Glutamatergic neuron (in vitro differentiated cells): ENCODE data around the gene AUTS2. TPM values are rescaled to one million over a fixed set of nuclear protein-coding genes. Genes with fewer than 3 reads are reported as not detected.

Source experiments
- DNase-seq: peaks from one replicate; pipeline ENCODE4 v3.0.0; 2022
- H3K27ac Mint-ChIP-seq: one replicate; pipeline ENCODE4 v1.8.0; 2020; ENCODE audit warnings: mild to moderate bottlenecking, mixed read lengths, inconsistent platforms; ENCODE audit not compliant: unreplicated experiment
- H3K27me3 Mint-ChIP-seq: one replicate; pipeline ENCODE4 v1.8.0; 2020; ENCODE audit warnings: mild to moderate bottlenecking, moderate library complexity, mixed read lengths, inconsistent platforms; ENCODE audit not compliant: unreplicated experiment
- H3K36me3 Mint-ChIP-seq: one replicate; pipeline ENCODE4 v1.8.0; 2020; ENCODE audit warnings: mild to moderate bottlenecking, mixed read lengths, inconsistent platforms; ENCODE audit not compliant: unreplicated experiment
- H3K4me1 Mint-ChIP-seq: one replicate; pipeline ENCODE4 v1.8.0; 2020; ENCODE audit warnings: mild to moderate bottlenecking, low read depth, mixed read lengths, inconsistent platforms; ENCODE audit not compliant: unreplicated experiment
- H3K4me3 Mint-ChIP-seq: one replicate; pipeline ENCODE4 v1.8.0; 2020; ENCODE audit warnings: mild to moderate bottlenecking, mixed read lengths, inconsistent platforms; ENCODE audit not compliant: unreplicated experiment
- H3K9me3 Mint-ChIP-seq: one replicate; pipeline ENCODE4 v1.8.0; 2020; ENCODE audit warnings: mild to moderate bottlenecking, moderate library complexity, mixed read lengths, inconsistent platforms; ENCODE audit not compliant: unreplicated experiment
- CTCF ChIP-seq: fragments of 200-600 bp; sonication (generic); IDR thresholded peaks from one replicate; pipeline ENCODE4 v1.5.0; 2021; ENCODE audit not compliant: partially characterized antibody, unreplicated experiment
- total RNA-seq: library from RNA; stranded (reverse); fragmentation: NEBNext Ultra II Directional; extraction: Animal tissue kit (Norgen Biotek cat#: 25700); gene quantifications from one replicate; pipeline ENCODE4 v1.2.1, GENCODE V29; 2021; ENCODE audit not compliant: unreplicated experiment

The AUTS2 gene
- total RNA-seq, 1 donor from 2014 or later, result 300 TPM

DNA sequence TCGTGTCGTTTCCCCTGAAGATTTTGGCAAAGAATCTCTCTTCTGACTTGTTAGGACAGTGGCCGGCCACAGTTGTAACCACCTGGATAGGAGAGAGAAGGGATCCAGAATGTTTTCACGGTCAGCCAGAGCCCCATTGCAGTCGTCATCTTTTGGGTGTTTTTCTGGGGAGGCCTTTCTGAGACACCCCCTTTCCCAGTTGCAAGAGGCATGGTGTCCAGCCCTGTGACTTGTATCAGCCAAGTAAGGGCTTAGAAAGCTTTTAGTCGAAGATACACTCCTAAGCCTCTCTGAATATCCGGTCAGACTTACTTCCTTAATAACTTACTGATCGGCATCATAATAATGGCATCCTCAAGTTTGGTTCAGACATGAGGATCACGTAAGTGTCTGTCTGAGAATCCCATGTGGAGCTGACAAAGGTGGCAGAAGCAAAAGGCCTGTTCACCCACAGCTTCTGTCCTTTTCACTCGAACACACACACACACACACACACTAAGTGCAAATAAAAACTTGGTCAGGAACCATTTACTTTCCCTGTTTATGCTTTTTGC lies 1098.0 kb downstream of the AUTS2 start:
- Mint-ChIP-seq H3K36me3 (no peaks in the 10 kb centered on the region), H3K9me3 (peaks cover 20% of the 10 kb centered on the region), H3K27ac (peak overlapping the region; percentile 97), H3K4me1 (peaks cover 14% of the 10 kb centered on the region), H3K4me3 (no peak overlapping the region), H3K27me3 (peaks cover 15% of the 10 kb centered on the region)
- no peak for TF ChIP-seq CTCF
- DNase-seq, result no peak

- peaks cover 13% of the 10 kb centered on the region for H3K4me1 Mint-ChIP-seq
- H3K9me3 Mint-ChIP-seq, result peaks cover 17% of the 10 kb centered on the region
- H3K4me3 Mint-ChIP-seq, result no peak overlapping the region
- DNase-seq, result no peak
- peak overlapping the region; percentile 97 for H3K27ac Mint-ChIP-seq
- no peaks in the 10 kb centered on the region for H3K36me3 Mint-ChIP-seq
- peaks cover 11% of the 10 kb centered on the region for H3K27me3 Mint-ChIP-seq
- TF ChIP-seq CTCF, result peak; percentile 46
Observed at GRCh38 chr7:70698219-70698832, 1100.1 kb downstream of the AUTS2 start.

- Mint-ChIP-seq H3K36me3 (no peaks in the 10 kb centered on the region), H3K9me3 (peaks cover 16% of the 10 kb centered on the region), H3K4me1 (peaks cover 21% of the 10 kb centered on the region), H3K4me3 (no peak overlapping the region), H3K27me3 (peaks cover 8% of the 10 kb centered on the region), H3K27ac (no peak overlapping the region)
- TF ChIP-seq CTCF, result no peak
- no peak for DNase-seq
Observed at GRCh38 chr7:70699271-70699670, 1101.0 kb downstream of the AUTS2 start.

GRCh38 chr7:70700055-70700940 lies 1102.0 kb downstream of the AUTS2 start:
- peaks cover 31% of the 10 kb centered on the region for H3K4me1 Mint-ChIP-seq
- peaks cover 16% of the 10 kb centered on the region for H3K9me3 Mint-ChIP-seq
- TF ChIP-seq CTCF, result no peak
- no peaks in the 10 kb centered on the region for H3K36me3 Mint-ChIP-seq
- no peak overlapping the region for H3K4me3 Mint-ChIP-seq
- no peak for DNase-seq
- peaks cover 6% of the 10 kb centered on the region for H3K27me3 Mint-ChIP-seq
- no peak overlapping the region for H3K27ac Mint-ChIP-seq
